ENCODE data around the gene NRSN2.

The NRSN2 gene

GRCh38 chr20:347317-347639 lies 367 bp downstream of the NRSN2 start:
- H3K27me3 ChIP-seq (ENCODE audit: insufficient read depth, poor library complexity, severe bottlenecking) = no peaks in the 10 kb centered on the region
- TF ChIP-seq SPI1 (IDR thresholded peaks at IDR 0.05; ENCODE audit: borderline replicate concordance, low read depth) (no peak), REST (IDR thresholded peaks at IDR 0.05; ENCODE audit: insufficient replicate concordance, low read depth) (no peak), POLR2AphosphoS5 (IDR thresholded peaks at IDR 0.05; ENCODE audit: low read depth) (no peak), GABPA (IDR thresholded peaks at IDR 0.05; ENCODE audit: low read depth) (no peak)
- TF ChIP-seq, protein P1, sequence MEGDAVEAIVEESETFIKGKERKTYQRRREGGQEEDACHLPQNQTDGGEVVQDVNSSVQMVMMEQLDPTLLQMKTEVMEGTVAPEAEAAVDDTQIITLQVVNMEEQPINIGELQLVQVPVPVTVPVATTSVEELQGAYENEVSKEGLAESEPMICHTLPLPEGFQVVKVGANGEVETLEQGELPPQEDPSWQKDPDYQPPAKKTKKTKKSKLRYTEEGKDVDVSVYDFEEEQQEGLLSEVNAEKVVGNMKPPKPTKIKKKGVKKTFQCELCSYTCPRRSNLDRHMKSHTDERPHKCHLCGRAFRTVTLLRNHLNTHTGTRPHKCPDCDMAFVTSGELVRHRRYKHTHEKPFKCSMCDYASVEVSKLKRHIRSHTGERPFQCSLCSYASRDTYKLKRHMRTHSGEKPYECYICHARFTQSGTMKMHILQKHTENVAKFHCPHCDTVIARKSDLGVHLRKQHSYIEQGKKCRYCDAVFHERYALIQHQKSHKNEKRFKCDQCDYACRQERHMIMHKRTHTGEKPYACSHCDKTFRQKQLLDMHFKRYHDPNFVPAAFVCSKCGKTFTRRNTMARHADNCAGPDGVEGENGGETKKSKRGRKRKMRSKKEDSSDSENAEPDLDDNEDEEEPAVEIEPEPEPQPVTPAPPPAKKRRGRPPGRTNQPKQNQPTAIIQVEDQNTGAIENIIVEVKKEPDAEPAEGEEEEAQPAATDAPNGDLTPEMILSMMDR (IDR thresholded peaks at IDR 0.05; ENCODE audit: insufficient read depth, low read length) = no peak
- no peak overlapping the region for H3K27ac ChIP-seq (replicated peaks)
- H3K4me3 ChIP-seq (replicated peaks; ENCODE audit: insufficient read depth, low read length) = peak overlapping the region; percentile 60
- no peak for DNase-seq (ENCODE audit: low read depth in 1 of 2, low spot score in 1 of 2)

GRCh38 chr20:347640-348484 lies 951 bp downstream of the NRSN2 start:
- H3K27ac ChIP-seq (replicated peaks) = peak overlapping the region; percentile 52
- TF ChIP-seq SPI1 (IDR thresholded peaks at IDR 0.05; ENCODE audit: borderline replicate concordance, low read depth) (peak; percentile 29; the same call in 1 of the 2 replicates), REST (IDR thresholded peaks at IDR 0.05; ENCODE audit: insufficient replicate concordance, low read depth) (no peak)
- H3K4me3 ChIP-seq (replicated peaks; ENCODE audit: insufficient read depth, low read length) = peak overlapping the region; percentile 60
- no peaks in the 10 kb centered on the region for H3K27me3 ChIP-seq (ENCODE audit: insufficient read depth, poor library complexity, severe bottlenecking)
- peak; percentile 65 to 68 for DNase-seq (ENCODE audit: low read depth in 1 of 2, low spot score in 1 of 2)

GRCh38 chr20:348972-349841 lies 2.3 kb downstream of the NRSN2 start:
- TF ChIP-seq, protein P1 (IDR thresholded peaks at IDR 0.05; ENCODE audit: insufficient read depth, low read length) = no peak
- TF ChIP-seq REST (IDR thresholded peaks at IDR 0.05; ENCODE audit: insufficient replicate concordance, low read depth) (no peak), GABPA (IDR thresholded peaks at IDR 0.05; ENCODE audit: low read depth) (no peak), POLR2AphosphoS5 (IDR thresholded peaks at IDR 0.05; ENCODE audit: low read depth) (no peak), SPI1 (IDR thresholded peaks at IDR 0.05; ENCODE audit: borderline replicate concordance, low read depth) (no peak)
- Histone ChIP-seq H3K27ac (replicated peaks) (no peak overlapping the region), H3K27me3 (ENCODE audit: insufficient read depth, poor library complexity, severe bottlenecking) (no peaks in the 10 kb centered on the region), H3K4me3 (replicated peaks; ENCODE audit: insufficient read depth, low read length) (no peak overlapping the region)
- no peak for DNase-seq (ENCODE audit: low read depth in 1 of 2, low spot score in 1 of 2)
